GM18861 (cell line): ENCODE data around the gene KMO.
A peak's percentile ranks its signal among the peaks of the same experiment; 100 is the strongest.

ENCODE experiments used
- ATAC-seq: cut with Tn5 transposase; IDR thresholded peaks from one replicate; pipeline ENCODE4 v1.9.1; 2021; ENCODE audit not compliant: unreplicated experiment

KMO gene

GRCh38 chr1:241532162-241532531, at the start of gene KMO:
KMO (plus strand) TSS chr1:241532378; CDS start chr1:241532445, 67 bp downstream.
- peak; percentile 31 for ATAC-seq

- no peak for ATAC-seq
Observed at GRCh38 chr1:241482761-241483250, 49.4 kb upstream of the KMO start.

- ATAC-seq: peak; percentile 82
Observed at GRCh38 chr1:241485145-241485544, 47.0 kb upstream of the KMO start.

- peak; percentile 34 for ATAC-seq
Observed at GRCh38 chr1:241485554-241485992, 46.6 kb upstream of the KMO start.

GRCh38 chr1:241488739-241489138, 43.4 kb upstream of the KMO start:
- no peak for ATAC-seq

- ATAC-seq: no peak
Observed at GRCh38 chr1:241495741-241496140, 36.4 kb upstream of the KMO start.

- ATAC-seq: no peak
Observed at GRCh38 chr1:241499910-241500309, 32.3 kb upstream of the KMO start.

- no peak for ATAC-seq
Observed at GRCh38 chr1:241503444-241503843, 28.7 kb upstream of the KMO start.

GRCh38 chr1:241507189-241507863, 24.9 kb upstream of the KMO start:
- no peak for ATAC-seq

- ATAC-seq: no peak
Observed at GRCh38 chr1:241513378-241513777, 18.8 kb upstream of the KMO start.

- ATAC-seq: peak; percentile 21
Observed at GRCh38 chr1:241518476-241519307, 13.5 kb upstream of the KMO start.

GRCh38 chr1:241519308-241520079, 12.7 kb upstream of the KMO start, which contains the start of gene FH:
FH (minus strand) TSS chr1:241519755; CDS start chr1:241519722, 33 bp downstream.
- peak; percentile 96 for ATAC-seq

GRCh38 chr1:241520080-241520465, 12.1 kb upstream of the KMO start:
- ATAC-seq: no peak

GRCh38 chr1:241521718-241522117, 10.5 kb upstream of the KMO start:
- no peak for ATAC-seq

GRCh38 chr1:241525026-241525425, 7.2 kb upstream of the KMO start:
- ATAC-seq: no peak

- ATAC-seq: no peak
Observed at GRCh38 chr1:241527146-241527545, 5.0 kb upstream of the KMO start.

GRCh38 chr1:241531195-241532161, 700 bp upstream of the KMO start:
- ATAC-seq: peak; percentile 54

GRCh38 chr1:241532864-241533263, 686 bp downstream of the KMO start:
- peak; percentile 58 for ATAC-seq

GRCh38 chr1:241533326-241534115, 1.3 kb downstream of the KMO start:
- peak; percentile 27 for ATAC-seq
